ENCODE measurements around the gene KRT78. TPM values are rescaled to one million over a fixed set of nuclear protein-coding genes. Genes with fewer than 3 reads are reported as not detected.
"Not testable (repeated sequence)": the region's sequence is repeated elsewhere in the genome, so short reads cannot be mapped to it uniquely, and the experiment has no call there.

The KRT78 gene
- total RNA-seq, 1 donor from 2014 or later = not detected

GRCh38 chr12:52802442-52802841, 46.4 kb downstream of the KRT78 start:
- DNase-seq (no peak), ATAC-seq (no peak)
- intact Hi-C loops (cut with micrococcal nuclease) = no loop called here

GRCh38 chr12:52801773-52802172, 47.0 kb downstream of the KRT78 start:
- no peak for DNase-seq
- intact Hi-C loops (cut with micrococcal nuclease) = no loop called here
- ATAC-seq = no peak

- ATAC-seq (no peak), DNase-seq (no peak)
- intact Hi-C loops (cut with micrococcal nuclease) = no loop called here
Observed at GRCh38 chr12:52800259-52800917, 48.4 kb downstream of the KRT78 start.

GRCh38 chr12:52799505-52800211, 49.1 kb downstream of the KRT78 start:
- intact Hi-C loops (cut with micrococcal nuclease) = no loop called here
- DNase-seq (no peak), ATAC-seq (no peak)

GRCh38 chr12:52798671-52799504, 49.9 kb downstream of the KRT78 start:
- intact Hi-C loops (cut with micrococcal nuclease) = no loop called here
- ATAC-seq (no peak), DNase-seq (no peak)

GRCh38 chr12:52798003-52798670, 50.7 kb downstream of the KRT78 start:
- intact Hi-C loops (cut with micrococcal nuclease) = no loop called here
- DNase-seq = no peak
- ATAC-seq = no peak

GRCh38 chr12:52797529-52797894, 51.3 kb downstream of the KRT78 start:
- DNase-seq (no peak), ATAC-seq (no peak)
- intact Hi-C loops (cut with micrococcal nuclease) = no loop called here

GRCh38 chr12:52796839-52797528, 51.8 kb downstream of the KRT78 start:
- no peak for DNase-seq
- no peak for ATAC-seq
- intact Hi-C loops (cut with micrococcal nuclease) = no loop called here

GRCh38 chr12:52796429-52796794, 52.4 kb downstream of the KRT78 start:
- no peak for DNase-seq
- intact Hi-C loops (cut with micrococcal nuclease) = no loop called here
- no peak for ATAC-seq

- intact Hi-C loops (cut with micrococcal nuclease) = no loop called here
- DNase-seq (no peak), ATAC-seq (no peak)
Observed at GRCh38 chr12:52795694-52796428, 52.9 kb downstream of the KRT78 start, which contains the start of gene KRT3. Gene KRT3, minus strand, starts transcription at chr12:52796117. Its CDS starts 75 bp downstream, at chr12:52796042.

GRCh38 chr12:52795332-52795674, 53.5 kb downstream of the KRT78 start:
- ATAC-seq; DNase-seq; intact Hi-C loops (cut with micrococcal nuclease): not testable (repeated sequence)

GRCh38 chr12:52794479-52795331, 54.1 kb downstream of the KRT78 start:
- intact Hi-C loops (cut with micrococcal nuclease) = no loop called here
- no peak for DNase-seq
- ATAC-seq = no peak

GRCh38 chr12:52792185-52793029, 56.4 kb downstream of the KRT78 start:
- intact Hi-C loops (cut with micrococcal nuclease) = no loop called here
- DNase-seq = no peak
- ATAC-seq = no peak

GRCh38 chr12:52791271-52792184, 57.3 kb downstream of the KRT78 start:
- intact Hi-C loops (cut with micrococcal nuclease) = no loop called here
- DNase-seq (no peak), ATAC-seq (no peak)

- intact Hi-C loops (cut with micrococcal nuclease) = no loop called here
- ATAC-seq (no peak), DNase-seq (no peak)
Observed at GRCh38 chr12:52790427-52791270, 58.1 kb downstream of the KRT78 start.

Measured in left ventricle myocardium superior (tissue), 1 donor.